Left lung (tissue), 10 donors: Measurements from ENCODE around the gene PPP1R12C. TPM values are rescaled to one million over a fixed set of nuclear protein-coding genes. Genes with fewer than 3 reads are reported as not detected.

ENCODE experiments used
- ATAC-seq: fragments of 200-7000 bp; cut with Tn5 transposase; one replicate; pipeline ENCODE4 v1.9.1; 2020; ENCODE audit warnings: moderate library complexity
- DNase-seq, 4 donors: peaks; one replicate each; pipeline ENCODE4 v3.0.0-alpha.2; 2013 to 2020
- H3K27ac ChIP-seq, 2 donors: fragments of 200-600 bp; sonication (generic) in 1 of 2; one replicate each; pipeline versions ENCODE4 v1.5.0 to v1.8.0; 2020 to 2021
- H3K27me3 ChIP-seq, 2 donors: fragments of 200-600 bp; sonication (generic) in 1 of 2; one replicate each; pipeline versions ENCODE4 v1.5.0 to v1.8.0; 2020 to 2021
- H3K36me3 ChIP-seq, 2 donors: fragments of 200-600 bp; sonication (generic) in 1 of 2; one replicate each; pipeline versions ENCODE4 v1.5.0 to v1.8.0; 2020 to 2021
- H3K4me1 ChIP-seq, 2 donors: fragments of 200-600 bp; one replicate each; pipeline ENCODE4 v1.8.0; 2021
- H3K4me3 ChIP-seq, 2 donors: fragments of 200-600 bp; sonication (generic) in 1 of 2; one replicate each; pipeline versions ENCODE4 v1.5.0 to v1.8.0; 2020 to 2021; ENCODE audit warnings: mild to moderate bottlenecking in 1 of 2
- H3K9me3 ChIP-seq, 2 donors: fragments of 200-600 bp; sonication (generic) in 1 of 2; one replicate each; pipeline versions ENCODE4 v1.5.0 to v1.8.0; 2020 to 2021
- CTCF ChIP-seq, 2 donors: fragments of 200-600 bp; sonication (generic) in 1 of 2; IDR thresholded peaks; one replicate each; pipeline versions ENCODE4 v1.5.0 to v1.8.0; 2021; ENCODE audit warnings: antibody characterized with exemption in 2 of 2
- intact Hi-C, 2 donors: fragments of 100-400 bp; cut with DNase I; formaldehyde crosslinking; loops; one replicate each; pipeline versions ENCODE4 v1.11.2 to v1.14.2; 2022
- polyA plus RNA-seq, 6 donors: library from polyadenylated mRNA; unstranded; fragments of 120-200 nt; gene quantifications; one replicate each; pipeline ENCODE4 v1.2.1, GENCODE V29; 2013; ENCODE audit not compliant: insufficient read length in 6 of 6
- total RNA-seq, 2 donors: library from RNA; stranded (reverse); fragmentation: NEBNext Ultra II Directional; extraction: Animal tissue kit (Norgen Biotek cat#: 25700); gene quantifications; one replicate each; pipeline ENCODE4 v1.2.1, GENCODE V29; 2021
- donor health status: DM: no; HTN: yes; CAD: no.
- donor health status: DM: no; HTN: no; CAD: no.

PPP1R12C gene
- total and polyA plus RNA-seq, 8 donors = 50.2 to 113 (median 70.2) TPM

- Histone ChIP-seq H3K4me3 (no peak overlapping the region), H3K36me3 (peaks cover 0 to 96% of the 10 kb centered on the region in 2 donors), H3K27me3 (no peaks in the 10 kb centered on the region), H3K9me3 (no peaks in the 10 kb centered on the region), H3K4me1 (no peaks in the 10 kb centered on the region), H3K27ac (no peak overlapping the region)
- no peak for ATAC-seq
- intact Hi-C loops = no loop called here
- no peak for TF ChIP-seq CTCF (IDR thresholded peaks at IDR 0.05)
- no peak for DNase-seq
Measured at GRCh38 chr19:55047951-55048350, 69.5 kb downstream of the PPP1R12C start.

GRCh38 chr19:55046975-55047622 is 70.3 kb downstream of the PPP1R12C start:
- peaks cover 0 to 3% of the 10 kb centered on the region in 2 donors for H3K27me3 ChIP-seq
- no peaks in the 10 kb centered on the region for H3K9me3 ChIP-seq
- no peak for TF ChIP-seq CTCF (IDR thresholded peaks at IDR 0.05)
- no peak overlapping the region for H3K4me3 ChIP-seq
- DNase-seq (no peak), ATAC-seq (no peak)
- H3K27ac ChIP-seq = no peak overlapping the region
- intact Hi-C loops = no loop called here
- H3K4me1 ChIP-seq = peaks cover 0 to 1% of the 10 kb centered on the region in 2 donors
- H3K36me3 ChIP-seq = peaks cover 0 to 97% of the 10 kb centered on the region in 2 donors

- intact Hi-C loops = no loop called here
Measured at GRCh38 chr19:55044771-55045716, 72.4 kb downstream of the PPP1R12C start.

GRCh38 chr19:55044286-55044685 is 73.2 kb downstream of the PPP1R12C start:
- ATAC-seq (no peak), DNase-seq (peak in 1 of 4 donors; percentile 15)
- peaks cover 0 to 17% of the 10 kb centered on the region in 2 donors for H3K27me3 ChIP-seq
- H3K9me3 ChIP-seq = no peaks in the 10 kb centered on the region
- no peak overlapping the region for H3K27ac ChIP-seq
- H3K36me3 ChIP-seq = peaks cover 0 to 78% of the 10 kb centered on the region in 2 donors
- intact Hi-C loops = no loop called here
- H3K4me1 ChIP-seq = peaks cover 0 to 7% of the 10 kb centered on the region in 2 donors
- no peak for TF ChIP-seq CTCF (IDR thresholded peaks at IDR 0.05)
- H3K4me3 ChIP-seq = no peak overlapping the region

More at GRCh38 chr19:55044771-55045716, 72.4 kb downstream of the PPP1R12C start:
- TF ChIP-seq CTCF (IDR thresholded peaks at IDR 0.05) = no peak
- no peak overlapping the region for H3K4me3 ChIP-seq
- H3K27ac ChIP-seq = no peak overlapping the region
- peaks cover 0 to 17% of the 10 kb centered on the region in 2 donors for H3K27me3 ChIP-seq
- DNase-seq (peak in 1 of 4 donors; percentile 21), ATAC-seq (no peak)
- H3K4me1 ChIP-seq = peaks cover 0 to 7% of the 10 kb centered on the region in 2 donors
- peaks cover 0 to 82% of the 10 kb centered on the region in 2 donors for H3K36me3 ChIP-seq
- no peaks in the 10 kb centered on the region for H3K9me3 ChIP-seq

DNA sequence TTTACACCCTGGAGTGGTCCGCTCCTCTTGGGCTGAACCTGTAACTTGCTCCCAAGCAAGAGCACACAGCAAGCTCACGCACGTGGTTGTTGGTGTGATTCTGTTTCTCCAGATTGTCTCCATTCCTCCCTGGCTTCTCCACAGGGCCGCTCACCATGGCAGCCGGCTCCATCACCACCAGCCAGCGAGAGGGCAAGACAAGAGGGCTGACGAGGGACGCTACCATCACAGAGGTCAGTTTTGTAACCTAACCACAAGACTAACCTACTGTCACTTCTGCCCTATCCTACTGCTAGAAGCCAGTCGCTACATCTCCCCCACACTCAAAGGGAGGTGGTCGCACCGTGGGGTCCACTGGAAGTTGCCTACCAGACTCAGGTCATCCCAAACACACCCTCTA is 74.7 kb downstream of the PPP1R12C start:
- intact Hi-C loops = no loop called here
- Histone ChIP-seq H3K27me3 (peaks cover 0 to 17% of the 10 kb centered on the region in 2 donors), H3K27ac (no peak overlapping the region), H3K4me1 (peaks cover 0 to 7% of the 10 kb centered on the region in 2 donors), H3K9me3 (no peaks in the 10 kb centered on the region), H3K36me3 (peaks cover 0 to 62% of the 10 kb centered on the region in 2 donors), H3K4me3 (no peak overlapping the region)
- TF ChIP-seq CTCF (IDR thresholded peaks at IDR 0.05) = no peak
- ATAC-seq (no peak), DNase-seq (no peak)
